SU-DHL-6 (cell line): ENCODE measurements around the gene EHBP1.

ENCODE experiments used
- H2AFZ ChIP-seq: fragments of 200-600 bp; sonication (generic); 2 replicates; pipeline ENCODE4 v1.6.1; 2014; ENCODE audit warnings: low read depth, mild to moderate bottlenecking, moderate library complexity, mixed read lengths, antibody characterized with exemption, low read length; ENCODE audit not compliant: severe bottlenecking
- H3F3A ChIP-seq: fragments of 200-600 bp; shearing (Covaris generic); 2 replicates; pipeline ENCODE4 v1.6.0; 2016; ENCODE audit warnings: antibody characterized with exemption, mild to moderate bottlenecking; ENCODE audit not compliant: insufficient read depth
- H3K27ac ChIP-seq: fragments of 200-600 bp; sonication (generic); 2 replicates; pipeline ENCODE4 v1.5.1; 2016; ENCODE audit warnings: low read depth, mild to moderate bottlenecking, low read length, moderate library complexity, mixed read lengths
- H3K27me3 ChIP-seq: fragments of 200-600 bp; sonication (generic), shearing (Covaris generic); 2 replicates; pipeline ENCODE4 v1.6.0; 2014; ENCODE audit warnings: mild to moderate bottlenecking, low read length
- H3K36me3 ChIP-seq: fragments of 200-600 bp; sonication (generic); 2 replicates; pipeline ENCODE4 v1.6.1; 2014; ENCODE audit warnings: mild to moderate bottlenecking, low read length, mixed read lengths
- H3K4me2 ChIP-seq: fragments of 300-600, 200-600 bp; shearing (Covaris generic), sonication (generic); 2 replicates; pipeline ENCODE4 v1.6.0; 2014; ENCODE audit warnings: low read length, low read depth, mild to moderate bottlenecking; ENCODE audit not compliant: poor library complexity, severe bottlenecking
- H3K4me3 ChIP-seq: fragments of 200-600 bp; sonication (generic); 2 replicates; pipeline ENCODE4 v1.5.1; 2014; ENCODE audit warnings: antibody characterized with exemption, low read length, mild to moderate bottlenecking, mixed read lengths; ENCODE audit not compliant: insufficient read depth, poor library complexity, severe bottlenecking
- H3K79me2 ChIP-seq: fragments of 200-600 bp; sonication (generic); 2 replicates; pipeline ENCODE4 v1.6.1; 2014; ENCODE audit warnings: mild to moderate bottlenecking, low read length, moderate library complexity; ENCODE audit not compliant: insufficient read depth
- H3K9ac ChIP-seq: fragments of 200-600 bp; sonication (generic); 2 replicates; pipeline ENCODE4 v1.7.0; 2014; ENCODE audit warnings: mild to moderate bottlenecking, low read length
- H3K9me2 ChIP-seq: fragments of 200-600 bp; sonication (generic); replicated peaks from 2 replicates; pipeline ENCODE4 v1.6.1; 2014; ENCODE audit warnings: low read length; ENCODE audit not compliant: insufficient read depth
- H3K9me3 ChIP-seq: fragments of 200-600 bp; sonication (generic); 2 replicates; pipeline ENCODE4 v1.6.1; 2014; ENCODE audit warnings: low read length, mixed read lengths; ENCODE audit not compliant: insufficient read depth
- H4K20me1 ChIP-seq: fragments of 200-600 bp; sonication (generic); 2 replicates; pipeline ENCODE4 v1.6.1; 2014; ENCODE audit warnings: low read depth, mild to moderate bottlenecking, antibody characterized with exemption, low read length, moderate library complexity, mixed read lengths
- EZH2phosphoT487 ChIP-seq: fragments of 200-600 bp; sonication (generic), shearing (Covaris generic); conservative IDR thresholded peaks from 2 replicates; pipeline ENCODE4 v1.6.1; 2018; ENCODE audit warnings: mild to moderate bottlenecking, antibody characterized with exemption, low read length, moderate library complexity, mixed read lengths
- TF ChIP-seq, protein P1 (sequence below): fragments of 200-600 bp; sonication (generic); IDR thresholded peaks from one replicate; pipeline ENCODE4 v1.5.1; 2017; ENCODE audit warnings: antibody characterized with exemption, mild to moderate bottlenecking, low read length, moderate library complexity; ENCODE audit not compliant: insufficient read depth, poor library complexity, severe bottlenecking

The EHBP1 gene

GRCh38 chr2:62919041-62919440 lies 213.5 kb downstream of the EHBP1 start:
- Histone ChIP-seq H3K9me2 (no peaks in the 10 kb centered on the region), H3K4me3 (no peak overlapping the region), H3K27ac (no peak overlapping the region), H3K9me3 (peaks cover 2% of the 10 kb centered on the region; the same call in 1 of the 2 replicates), H2AFZ (no peak overlapping the region), H3K79me2 (no peaks in the 10 kb centered on the region), H3K9ac (no peak overlapping the region), H3F3A (no peaks in the 10 kb centered on the region), H3K36me3 (no peaks in the 10 kb centered on the region), H3K4me2 (no peak overlapping the region), H3K27me3 (no peaks in the 10 kb centered on the region), H4K20me1 (no peaks in the 10 kb centered on the region)
- TF ChIP-seq EZH2phosphoT487: no peak
- TF ChIP-seq, protein P1, sequence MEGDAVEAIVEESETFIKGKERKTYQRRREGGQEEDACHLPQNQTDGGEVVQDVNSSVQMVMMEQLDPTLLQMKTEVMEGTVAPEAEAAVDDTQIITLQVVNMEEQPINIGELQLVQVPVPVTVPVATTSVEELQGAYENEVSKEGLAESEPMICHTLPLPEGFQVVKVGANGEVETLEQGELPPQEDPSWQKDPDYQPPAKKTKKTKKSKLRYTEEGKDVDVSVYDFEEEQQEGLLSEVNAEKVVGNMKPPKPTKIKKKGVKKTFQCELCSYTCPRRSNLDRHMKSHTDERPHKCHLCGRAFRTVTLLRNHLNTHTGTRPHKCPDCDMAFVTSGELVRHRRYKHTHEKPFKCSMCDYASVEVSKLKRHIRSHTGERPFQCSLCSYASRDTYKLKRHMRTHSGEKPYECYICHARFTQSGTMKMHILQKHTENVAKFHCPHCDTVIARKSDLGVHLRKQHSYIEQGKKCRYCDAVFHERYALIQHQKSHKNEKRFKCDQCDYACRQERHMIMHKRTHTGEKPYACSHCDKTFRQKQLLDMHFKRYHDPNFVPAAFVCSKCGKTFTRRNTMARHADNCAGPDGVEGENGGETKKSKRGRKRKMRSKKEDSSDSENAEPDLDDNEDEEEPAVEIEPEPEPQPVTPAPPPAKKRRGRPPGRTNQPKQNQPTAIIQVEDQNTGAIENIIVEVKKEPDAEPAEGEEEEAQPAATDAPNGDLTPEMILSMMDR: no peak

- Histone ChIP-seq H2AFZ (no peak overlapping the region), H3K9me2 (no peaks in the 10 kb centered on the region), H3K9ac (no peak overlapping the region), H3K79me2 (no peaks in the 10 kb centered on the region), H3K27ac (no peak overlapping the region), H3K4me3 (no peak overlapping the region), H4K20me1 (no peaks in the 10 kb centered on the region), H3K9me3 (peaks cover 12% of the 10 kb centered on the region; the same call in 1 of the 2 replicates), H3K4me2 (no peak overlapping the region), H3K36me3 (0 out of 2 replicates have a peak, but pooled peaks cover 2% of the 10 kb centered on the region), H3F3A (no peaks in the 10 kb centered on the region), H3K27me3 (no peaks in the 10 kb centered on the region)
- TF ChIP-seq EZH2phosphoT487: no peak
- TF ChIP-seq, protein P1: no peak
Measured at GRCh38 chr2:62920070-62920469, 214.6 kb downstream of the EHBP1 start.

GRCh38 chr2:62923242-62923641 lies 217.7 kb downstream of the EHBP1 start:
- no peak overlapping the region for H3K9ac ChIP-seq
- TF ChIP-seq EZH2phosphoT487: no peak
- TF ChIP-seq, protein P1: no peak
- H3F3A ChIP-seq: no peaks in the 10 kb centered on the region
- H3K27ac ChIP-seq: no peak overlapping the region
- no peak overlapping the region for H2AFZ ChIP-seq
- H3K9me2 ChIP-seq: no peaks in the 10 kb centered on the region
- H3K9me3 ChIP-seq: peaks cover 12% of the 10 kb centered on the region; the same call in 1 of the 2 replicates
- H3K79me2 ChIP-seq: no peaks in the 10 kb centered on the region
- no peak overlapping the region for H3K4me3 ChIP-seq
- H3K4me2 ChIP-seq: no peak overlapping the region
- H4K20me1 ChIP-seq: no peaks in the 10 kb centered on the region
- 0 out of 2 replicates have a peak, but pooled peaks cover 2% of the 10 kb centered on the region for H3K36me3 ChIP-seq
- no peaks in the 10 kb centered on the region for H3K27me3 ChIP-seq
